ENCODE measurements around the gene RRP36. TPM values are rescaled to one million over a fixed set of nuclear protein-coding genes. Genes with fewer than 3 reads are reported as not detected.

Gene RRP36
- total and polyA plus RNA-seq, 2 of the 8 experiments (the other 6 are each of a cell fraction or from before 2014, with no cell fraction given), result 33.9 to 92.3 TPM

- TF ChIP-seq KDM1A (IDR thresholded peaks at IDR 0.05; ENCODE audit: borderline replicate concordance, low read length), result no peak
- TF ChIP-seq CHD2 (IDR thresholded peaks at IDR 0.05; ENCODE audit: low read length), result no peak
These were observed 41.4 kb downstream of the RRP36 start (continued) for GRCh38 chr6:43062818-43063217.
